Activated naive CD8-positive, alpha-beta T cell (primary cell): ENCODE data around the gene CTAGE6.
"Not testable (repeated sequence)": the region's sequence is repeated elsewhere in the genome, so short reads cannot be mapped to it uniquely, and the experiment has no call there.

ENCODE experiments used
- H3K27ac Mint-ChIP-seq: one replicate; pipeline ENCODE4 v1.8.0; 2021; ENCODE audit warnings: mixed read lengths
- H3K27me3 Mint-ChIP-seq: one replicate; pipeline ENCODE4 v1.8.0; 2021; ENCODE audit warnings: mixed read lengths
- H3K36me3 Mint-ChIP-seq: one replicate; pipeline ENCODE4 v1.8.0; 2021; ENCODE audit warnings: mixed read lengths
- H3K4me1 Mint-ChIP-seq: one replicate; pipeline ENCODE4 v1.8.0; 2021; ENCODE audit warnings: low read depth, mixed read lengths
- H3K4me3 Mint-ChIP-seq: one replicate; pipeline ENCODE4 v1.8.0; 2021; ENCODE audit warnings: mild to moderate bottlenecking, mixed read lengths
- H3K9me3 Mint-ChIP-seq: one replicate; pipeline ENCODE4 v1.8.0; 2021; ENCODE audit warnings: low read depth, mixed read lengths

CTAGE6 gene

GRCh38 chr7:143733876-143734275 is 23.6 kb downstream of the CTAGE6 start:
- H3K4me1 Mint-ChIP-seq: peaks cover 5% of the 10 kb centered on the region
- H3K27ac Mint-ChIP-seq: no peak overlapping the region
- H3K4me3 Mint-ChIP-seq: no peak overlapping the region
- no peaks in the 10 kb centered on the region for H3K27me3 Mint-ChIP-seq
- no peaks in the 10 kb centered on the region for H3K9me3 Mint-ChIP-seq
- peaks cover 12% of the 10 kb centered on the region for H3K36me3 Mint-ChIP-seq

GRCh38 chr7:143728333-143728862 is 29.1 kb downstream of the CTAGE6 start:
- Mint-ChIP-seq H3K4me3 (no peak overlapping the region), H3K9me3 (no peaks in the 10 kb centered on the region), H3K36me3 (peaks cover 14% of the 10 kb centered on the region), H3K27ac (no peak overlapping the region), H3K4me1 (no peaks in the 10 kb centered on the region), H3K27me3 (no peaks in the 10 kb centered on the region)

- not testable (repeated sequence) for H3K4me3 Mint-ChIP-seq, H3K27ac Mint-ChIP-seq, H3K4me1 Mint-ChIP-seq, H3K27me3 Mint-ChIP-seq, H3K9me3 Mint-ChIP-seq
- peaks cover 14% of the 10 kb centered on the region for H3K36me3 Mint-ChIP-seq
Observed at GRCh38 chr7:143727561-143727960, 29.9 kb downstream of the CTAGE6 start.

- H3K4me1 Mint-ChIP-seq, H3K27ac Mint-ChIP-seq, H3K4me3 Mint-ChIP-seq, H3K9me3 Mint-ChIP-seq, H3K27me3 Mint-ChIP-seq: not testable (repeated sequence)
- H3K36me3 Mint-ChIP-seq: peaks cover 12% of the 10 kb centered on the region
Observed at GRCh38 chr7:143726143-143726542, 31.4 kb downstream of the CTAGE6 start.

GRCh38 chr7:143720335-143720734 is 37.2 kb downstream of the CTAGE6 start:
- not testable (repeated sequence) for H3K4me3 Mint-ChIP-seq, H3K4me1 Mint-ChIP-seq, H3K36me3 Mint-ChIP-seq, H3K27ac Mint-ChIP-seq, H3K9me3 Mint-ChIP-seq, H3K27me3 Mint-ChIP-seq

- not testable (repeated sequence) for H3K36me3 Mint-ChIP-seq, H3K27me3 Mint-ChIP-seq, H3K27ac Mint-ChIP-seq, H3K4me1 Mint-ChIP-seq, H3K4me3 Mint-ChIP-seq, H3K9me3 Mint-ChIP-seq
Observed at GRCh38 chr7:143715543-143716193, 41.8 kb downstream of the CTAGE6 start.

- not testable (repeated sequence) for H3K9me3 Mint-ChIP-seq, H3K27me3 Mint-ChIP-seq, H3K27ac Mint-ChIP-seq, H3K36me3 Mint-ChIP-seq, H3K4me1 Mint-ChIP-seq, H3K4me3 Mint-ChIP-seq
Observed at GRCh38 chr7:143714581-143715454, 42.7 kb downstream of the CTAGE6 start.

- not testable (repeated sequence) for H3K27ac Mint-ChIP-seq, H3K36me3 Mint-ChIP-seq, H3K27me3 Mint-ChIP-seq, H3K4me3 Mint-ChIP-seq, H3K9me3 Mint-ChIP-seq, H3K4me1 Mint-ChIP-seq
Observed at GRCh38 chr7:143712381-143712780, 45.1 kb downstream of the CTAGE6 start.

GRCh38 chr7:143711727-143712324 is 45.7 kb downstream of the CTAGE6 start:
- H3K36me3 Mint-ChIP-seq, H3K27ac Mint-ChIP-seq, H3K27me3 Mint-ChIP-seq, H3K9me3 Mint-ChIP-seq, H3K4me3 Mint-ChIP-seq, H3K4me1 Mint-ChIP-seq: not testable (repeated sequence)

- H3K36me3 Mint-ChIP-seq, H3K9me3 Mint-ChIP-seq: not testable (repeated sequence)
Observed at GRCh38 chr7:143709895-143710294, 47.6 kb downstream of the CTAGE6 start.

More at GRCh38 chr7:143709895-143710294, 47.6 kb downstream of the CTAGE6 start:
- not testable (repeated sequence) for H3K27ac Mint-ChIP-seq, H3K4me3 Mint-ChIP-seq, H3K4me1 Mint-ChIP-seq, H3K27me3 Mint-ChIP-seq
